Measurements from ENCODE around the gene SCO2. TPM values are rescaled to one million over a fixed set of nuclear protein-coding genes. Genes with fewer than 3 reads are reported as not detected.

SCO2 gene
- total and polyA plus RNA-seq, 9 of the 15 experiments (the other 6 are each of a cell fraction or from before 2014, with no cell fraction given), result 0.34 to 4.0 (median 1.1) TPM; not detected in 3

DNA sequence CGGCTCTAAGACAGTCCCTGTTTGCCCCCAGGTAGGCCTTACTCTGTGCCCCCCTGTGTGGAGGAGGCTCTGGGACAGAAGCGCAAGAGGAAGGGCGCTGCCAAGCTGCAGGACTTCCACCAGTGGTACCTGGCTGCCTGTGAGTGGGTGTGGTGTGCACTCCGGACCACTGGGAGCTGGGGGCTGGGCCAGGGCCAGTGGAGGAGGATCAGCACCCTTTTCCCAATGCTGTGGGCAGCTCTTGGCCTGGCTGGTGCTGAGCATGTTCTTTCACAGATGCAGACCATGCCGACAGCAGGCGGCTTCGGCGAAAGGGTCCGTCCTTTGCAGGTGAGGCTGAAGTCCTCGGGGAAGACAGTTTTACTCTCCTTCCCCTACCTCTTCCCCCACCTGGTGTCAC, 3.7 kb downstream of the SCO2 start:
- Histone ChIP-seq H3K4me2 (ENCODE audit: insufficient read depth, low read length) (no peak overlapping the region), H3K4me1 (replicated peaks in 1 of 2; ENCODE audit: control insufficient read depth in 2 of 2, insufficient read depth in 2 of 2, low read length in 2 of 2) (peaks cover 2 to 40% of the 10 kb centered on the region in 2 experiments; a peak in 4 of 5 replicates), H3K4me3 (no peak overlapping the region), H3K9me1 (ENCODE audit: control insufficient read depth, insufficient read depth, low read length) (no peaks in the 10 kb centered on the region), H4K20me1 (replicated peaks; ENCODE audit: control insufficient read depth, insufficient read depth, low read length) (peaks cover 12% of the 10 kb centered on the region; the same call in 1 of the 2 replicates), H3K9me3 (replicated peaks; ENCODE audit: control insufficient read depth, insufficient read depth, low read depth, low read length) (no peaks in the 10 kb centered on the region), H3K36me3 (ENCODE audit: control insufficient read depth, insufficient read depth, low read length) (peaks cover 70% of the 10 kb centered on the region; the same call in 1 of the 3 replicates), H3K79me2 (ENCODE audit: control insufficient read depth, insufficient read depth, low read length) (peaks cover 28% of the 10 kb centered on the region), H3K27ac (ENCODE audit: extremely low read depth, low read depth, low read length) (no peak overlapping the region), H2AFZ (ENCODE audit: low read depth, low read length) (no peak overlapping the region), H3K27me3 (ENCODE audit: control insufficient read depth in 2 of 2, insufficient read depth in 2 of 2, low read length in 2 of 2) (no peaks in the 10 kb centered on the region), H3K9ac (ENCODE audit: insufficient read depth in 1 of 2, low read depth in 2 of 2, low read length in 2 of 2) (no peak overlapping the region)
- DNase-seq (ENCODE audit: extremely low read depth in 1 of 4, low spot score in 3 of 4), result no peak
- in situ Hi-C loops (cut with MboI), result loop anchor here (5.0 kb wide), 1 partner anchor 46 kb away; no protein-coding TSS in a partner anchor
- no TSS peak for BruUV-seq (replicated peaks)
- ATAC-seq, result no peak
- FAIRE-seq, result no peak
- WGBS (ENCODE audit: insufficient coverage, low coverage, missing lambda C conversion rate), result 98% methylated on average over 9 of the region's 10 CpGs
- intact Hi-C loops (cut with micrococcal nuclease), result no loop called here
- POLR2A ChIA-PET, result interaction anchor here (0.5 to 5.3 kb wide), 6 partner anchors 7 to 331 kb away, joined by 3 to 65 read pairs (median 4); partner anchors contain the start of genes LMF2 and NCAPH2
- peak; percentile 16; the same call in 1 of the 2 replicates for TF ChIP-seq RBFOX2 (IDR thresholded peaks at IDR 0.05; ENCODE audit: low read depth, low read length)
- TF ChIP-seq RBBP5 (IDR thresholded peaks at IDR 0.05; ENCODE audit: borderline replicate concordance, insufficient read depth, low read length, poor library complexity, severe bottlenecking), result no peak
- TF ChIP-seq POLR2G (IDR thresholded peaks at IDR 0.05; ENCODE audit: low read depth, low read length), result peak; percentile 65
- CTCF ChIA-PET (ENCODE audit: low intra/inter-chr PET ratio), result no interaction called here

DNA sequence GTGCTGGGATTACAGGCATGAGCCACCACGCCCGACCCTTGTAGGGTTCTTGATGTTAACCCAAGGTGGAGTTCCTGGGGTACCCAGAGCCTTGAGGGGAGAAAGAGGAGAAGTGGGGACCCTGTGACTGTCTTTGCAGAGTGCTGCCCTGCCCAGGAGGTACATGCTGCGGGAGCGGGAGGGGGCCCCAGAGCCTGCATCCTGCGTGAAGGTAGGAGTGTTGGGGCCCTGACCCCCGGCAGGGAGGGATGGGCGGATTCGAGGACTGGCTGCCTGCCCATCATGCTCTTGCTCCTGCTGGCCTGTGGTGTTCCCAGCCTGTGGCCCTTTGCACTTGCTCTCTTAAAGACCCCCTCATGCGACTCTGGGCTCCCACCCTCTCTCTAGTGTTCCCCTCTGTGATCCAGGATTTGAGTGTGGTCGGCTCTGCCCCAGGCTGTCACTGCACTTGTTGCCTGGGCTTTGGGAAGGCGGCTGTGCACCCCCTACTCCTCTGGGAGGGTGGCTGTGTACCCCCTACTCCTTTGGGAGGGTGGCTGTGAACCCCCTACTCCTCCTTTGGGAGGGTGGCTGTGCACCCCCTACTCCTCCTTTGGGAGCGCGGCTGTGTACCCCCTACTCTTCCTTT, 4.5 kb downstream of the SCO2 start:
- WGBS (ENCODE audit: insufficient coverage, low coverage, missing lambda C conversion rate), result 93% methylated on average over 3 of the region's 13 CpGs
- Histone ChIP-seq H3K27me3 (ENCODE audit: control insufficient read depth in 2 of 2, insufficient read depth in 2 of 2, low read length in 2 of 2) (no peaks in the 10 kb centered on the region), H3K36me3 (ENCODE audit: control insufficient read depth, insufficient read depth, low read length) (peaks cover 77% of the 10 kb centered on the region; the same call in 1 of the 3 replicates), H4K20me1 (replicated peaks; ENCODE audit: control insufficient read depth, insufficient read depth, low read length) (peaks cover 12% of the 10 kb centered on the region; the same call in 1 of the 2 replicates), H3K9ac (ENCODE audit: insufficient read depth in 1 of 2, low read depth in 2 of 2, low read length in 2 of 2) (no peak overlapping the region), H3K9me3 (replicated peaks; ENCODE audit: control insufficient read depth, insufficient read depth, low read depth, low read length) (no peaks in the 10 kb centered on the region), H3K27ac (ENCODE audit: extremely low read depth, low read depth, low read length) (no peak overlapping the region), H3K4me2 (ENCODE audit: insufficient read depth, low read length) (no peak overlapping the region), H2AFZ (ENCODE audit: low read depth, low read length) (no peak overlapping the region), H3K4me1 (replicated peaks in 1 of 2; ENCODE audit: control insufficient read depth in 2 of 2, insufficient read depth in 2 of 2, low read length in 2 of 2) (peaks cover 0 to 33% of the 10 kb centered on the region in 2 experiments; a peak in 3 of 5 replicates), H3K79me2 (ENCODE audit: control insufficient read depth, insufficient read depth, low read length) (peaks cover 25% of the 10 kb centered on the region), H3K9me1 (ENCODE audit: control insufficient read depth, insufficient read depth, low read length) (no peaks in the 10 kb centered on the region), H3K4me3 (no peak overlapping the region)
- TF ChIP-seq GATAD2A (IDR thresholded peaks at IDR 0.05) (no peak), TEAD1 (CRISPR knock-in tag; IDR thresholded peaks at IDR 0.05) (no peak), FOXM1 (IDR thresholded peaks at IDR 0.05; ENCODE audit: low read depth) (no peak), FOXM1 (CRISPR knock-in tag; IDR thresholded peaks at IDR 0.05; ENCODE audit: low read depth) (no peak), RBFOX2 (IDR thresholded peaks at IDR 0.05; ENCODE audit: low read depth, low read length) (peak; percentile 8; the same call in 1 of the 2 replicates)
- BruUV-seq (replicated peaks), result no TSS peak
- intact Hi-C loops (cut with micrococcal nuclease), result no loop called here
- in situ Hi-C loops (cut with MboI), result loop anchor here (5.0 kb wide), 1 partner anchor 46 kb away; no protein-coding TSS in a partner anchor
- FAIRE-seq (no peak), ATAC-seq (no peak), DNase-seq (ENCODE audit: extremely low read depth in 1 of 4, low spot score in 3 of 4) (no peak)
- CTCF ChIA-PET (ENCODE audit: low intra/inter-chr PET ratio), result no interaction called here
- POLR2A ChIA-PET, result interaction anchor here (0.8 to 5.3 kb wide), 2 partner anchors 11 to 49 kb away, joined by 3 to 65 read pairs; partner anchors contain the start of genes LMF2 and NCAPH2
